ENCODE measurements around the gene MAD1L1.

The MAD1L1 gene

DNA sequence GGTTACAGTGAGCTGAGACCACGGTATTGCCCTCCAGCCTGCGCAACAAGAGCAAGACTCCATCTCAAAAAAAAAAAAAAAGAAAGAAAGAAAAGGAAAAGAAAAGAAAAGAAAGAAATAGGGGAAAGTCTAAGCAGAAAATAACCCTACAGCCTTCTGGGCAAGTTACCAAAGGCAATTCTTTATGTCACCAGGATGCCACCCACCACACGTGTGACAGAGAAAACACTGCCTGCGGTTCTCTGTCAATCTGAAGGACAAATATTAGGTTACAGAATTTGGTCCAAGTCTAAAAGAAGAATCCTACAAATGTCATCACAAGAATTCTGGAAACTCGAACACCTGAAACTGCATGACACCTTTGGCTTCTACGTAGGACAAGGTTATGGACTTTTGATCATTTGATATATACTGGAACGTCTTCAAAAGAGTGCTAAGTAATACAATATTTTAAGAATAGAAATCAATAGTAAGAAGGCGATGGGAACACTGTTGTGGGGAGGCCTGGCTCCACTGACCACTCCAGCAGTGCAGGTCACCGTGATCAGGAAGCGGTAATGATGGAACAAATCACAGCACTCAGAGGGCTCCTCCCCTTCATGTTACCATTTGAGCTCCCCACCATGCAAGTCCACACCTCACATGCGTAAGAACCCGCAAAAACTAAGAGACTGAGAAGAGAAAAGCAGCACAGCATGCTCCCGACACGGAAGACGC lies 75.8 kb downstream of the MAD1L1 start:
- DNase-seq (ENCODE audit: low spot score): no peak

DNA sequence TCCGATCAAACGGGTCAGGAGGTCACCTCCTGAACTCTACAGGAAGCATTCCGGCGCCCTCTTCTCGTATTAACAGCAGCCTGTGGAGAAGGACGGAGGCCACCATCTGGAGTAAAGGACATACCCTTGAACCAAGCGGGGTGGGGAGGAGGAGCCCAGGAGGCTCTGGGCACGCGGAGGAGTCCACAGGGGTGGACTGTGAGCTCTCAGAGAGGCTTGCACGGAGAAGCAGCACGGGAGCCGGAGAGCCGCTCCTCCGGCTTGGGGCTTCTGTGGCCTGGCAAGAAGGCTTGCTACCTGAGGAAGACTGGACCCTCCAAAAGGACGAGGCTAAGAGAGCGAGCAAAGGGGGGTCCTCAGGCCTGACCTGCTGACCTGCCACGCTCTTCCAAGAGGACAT lies 77.9 kb downstream of the MAD1L1 start:
- DNase-seq (ENCODE audit: low spot score): no peak

DNA sequence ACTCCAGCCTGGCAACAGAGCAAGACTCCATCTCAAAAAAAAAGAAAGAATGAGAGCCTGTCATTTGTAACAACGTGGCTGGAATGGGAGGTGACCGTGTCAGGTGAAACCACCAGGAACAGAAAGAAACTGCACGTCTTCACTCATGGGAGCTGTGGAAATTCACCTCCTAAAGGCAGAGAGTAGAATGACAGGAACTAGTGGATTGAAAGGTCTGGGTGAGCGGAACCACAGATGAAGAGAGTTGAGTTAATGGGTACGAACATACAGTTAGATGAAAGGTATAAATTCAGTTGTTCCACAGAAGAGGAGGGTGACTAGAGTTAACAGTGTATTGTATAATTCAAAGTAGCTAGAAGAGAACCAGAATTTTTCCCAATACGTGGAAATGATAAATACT lies 78.6 kb downstream of the MAD1L1 start:
- no peak for DNase-seq (ENCODE audit: low spot score)

DNA sequence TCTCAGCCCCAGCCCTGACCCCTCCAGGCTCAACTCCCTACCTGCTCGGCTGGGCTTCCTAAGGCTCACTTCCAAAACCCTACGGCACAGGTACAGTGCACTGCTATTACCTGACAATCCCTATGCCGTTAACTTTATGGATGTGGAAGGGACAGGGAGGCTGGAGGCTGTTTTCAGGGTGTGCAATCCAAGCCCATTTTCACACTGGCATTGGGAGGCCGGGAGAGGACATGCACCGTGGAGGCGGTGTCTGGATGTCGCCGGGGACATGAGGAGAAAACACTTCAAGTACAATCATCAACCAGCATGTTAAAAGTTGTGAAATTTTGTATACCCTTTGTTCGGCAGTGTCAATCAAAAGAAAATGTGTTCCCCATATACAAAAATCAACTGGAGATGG lies 80.1 kb downstream of the MAD1L1 start:
- no peak for DNase-seq (ENCODE audit: low spot score)

DNA sequence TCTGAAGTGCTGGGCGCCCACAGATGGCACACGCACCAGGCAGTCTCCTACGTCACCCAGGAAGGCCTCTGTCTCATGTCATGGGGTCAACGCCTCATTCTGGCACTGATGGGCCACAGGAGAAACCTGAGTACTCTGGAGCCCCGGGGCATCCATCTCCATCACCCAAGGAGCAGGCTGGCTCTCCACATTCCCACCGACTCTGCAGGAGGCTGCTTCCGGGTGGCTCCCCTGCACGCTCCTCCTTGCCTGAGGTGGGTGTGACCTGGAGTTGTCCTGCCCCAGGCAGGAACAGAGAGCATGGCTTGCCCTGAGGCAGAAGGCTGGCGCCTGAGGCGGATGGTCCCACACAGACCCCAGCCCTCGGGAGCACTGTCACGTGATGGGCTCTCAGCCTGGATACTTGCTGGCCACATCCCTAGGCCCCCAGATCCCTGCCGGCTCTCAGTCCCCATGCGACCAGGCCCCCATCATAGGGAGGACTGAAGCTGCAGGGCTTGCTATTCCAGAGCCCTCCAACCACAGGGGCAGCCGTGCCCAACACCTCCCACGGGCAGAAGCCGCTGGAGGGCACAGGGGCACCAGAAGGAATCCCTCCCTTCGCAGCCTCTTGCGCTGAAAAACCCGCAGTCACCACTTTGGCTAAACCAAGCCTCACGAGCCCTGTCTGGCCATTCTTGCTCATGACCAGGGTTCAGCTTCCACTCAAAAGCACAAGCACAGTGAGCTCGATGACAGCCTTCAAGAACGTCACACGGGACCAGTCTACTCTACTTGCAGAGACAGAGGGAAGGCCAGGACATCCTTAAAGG lies 80.7 kb downstream of the MAD1L1 start:
- DNase-seq (ENCODE audit: low spot score): no peak

DNA sequence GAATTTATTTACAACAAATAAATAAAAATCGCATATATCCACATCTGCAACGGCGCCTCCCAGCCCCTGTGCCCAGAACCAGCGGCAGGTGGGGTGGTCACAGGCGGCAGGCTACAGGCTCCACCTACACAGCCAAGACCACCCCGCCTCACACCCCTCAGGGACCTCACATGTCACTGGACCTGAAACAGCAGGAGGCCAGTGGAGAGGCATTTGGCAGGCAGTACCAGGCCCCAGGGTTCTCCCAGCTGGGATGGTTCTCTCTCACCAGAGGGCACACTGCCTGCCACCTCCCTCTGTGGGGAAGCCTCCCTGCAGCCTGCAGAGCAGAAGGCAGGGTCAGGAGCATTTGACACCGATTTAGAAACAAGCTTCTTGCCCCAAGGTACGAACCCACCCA lies 81.5 kb downstream of the MAD1L1 start:
- peak; percentile 57 for DNase-seq (ENCODE audit: low spot score)

DNA sequence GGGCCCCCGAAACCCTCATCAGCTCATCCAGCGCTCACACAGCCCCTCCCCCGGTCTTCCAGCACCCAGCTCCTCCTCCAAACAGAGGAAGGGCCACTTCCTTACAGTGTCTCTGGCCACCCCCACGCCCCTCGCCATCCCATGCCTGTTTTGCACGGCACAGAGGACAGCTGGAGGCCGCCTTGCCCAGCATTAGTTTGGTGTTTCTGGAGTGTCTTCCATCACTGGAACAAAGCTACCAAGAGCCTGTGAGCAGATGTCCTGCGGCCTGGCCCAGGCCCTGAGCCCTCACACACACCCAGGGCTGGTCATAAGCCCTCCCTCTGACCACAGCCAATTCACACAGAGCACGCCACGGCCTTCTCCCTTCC lies 82.3 kb downstream of the MAD1L1 start:
- no peak for DNase-seq (ENCODE audit: low spot score)

DNA sequence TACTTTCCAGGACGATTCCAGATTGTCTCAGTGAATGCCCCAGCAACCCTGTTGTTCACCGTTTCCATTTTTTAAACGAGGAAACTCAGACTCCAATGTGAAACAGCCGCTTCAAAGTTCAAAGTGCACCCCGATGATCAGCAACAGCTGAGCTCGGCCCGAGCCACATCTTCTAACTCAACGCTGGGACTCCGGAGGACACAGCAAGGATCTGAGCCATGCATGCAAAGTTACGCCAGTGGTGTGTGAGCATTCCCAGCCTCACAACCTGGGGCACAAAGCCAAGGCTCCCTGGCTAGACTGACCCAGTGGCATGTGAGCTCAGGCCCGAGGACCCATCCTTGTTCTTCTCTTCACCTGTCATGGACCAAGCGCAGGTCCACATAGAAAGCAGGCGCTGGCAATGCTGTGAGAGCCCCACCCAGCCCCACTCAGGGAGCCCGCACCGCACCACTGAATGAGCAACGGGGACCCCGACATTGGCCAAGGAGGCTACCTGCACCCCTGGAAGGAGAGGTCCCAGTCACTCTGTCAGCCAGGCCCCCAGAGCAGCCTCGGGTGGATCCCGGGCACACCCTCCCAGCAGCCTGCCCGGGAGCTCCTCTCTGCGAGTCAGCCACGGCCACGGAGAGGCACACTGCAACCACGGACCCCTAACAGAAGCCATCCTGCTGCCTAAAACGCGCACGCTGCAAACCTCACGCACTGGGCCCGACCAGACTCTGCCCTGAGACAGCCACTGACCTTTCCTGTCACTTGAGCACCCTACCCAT lies 82.9 kb downstream of the MAD1L1 start:
- DNase-seq (ENCODE audit: low spot score): no peak

DNA sequence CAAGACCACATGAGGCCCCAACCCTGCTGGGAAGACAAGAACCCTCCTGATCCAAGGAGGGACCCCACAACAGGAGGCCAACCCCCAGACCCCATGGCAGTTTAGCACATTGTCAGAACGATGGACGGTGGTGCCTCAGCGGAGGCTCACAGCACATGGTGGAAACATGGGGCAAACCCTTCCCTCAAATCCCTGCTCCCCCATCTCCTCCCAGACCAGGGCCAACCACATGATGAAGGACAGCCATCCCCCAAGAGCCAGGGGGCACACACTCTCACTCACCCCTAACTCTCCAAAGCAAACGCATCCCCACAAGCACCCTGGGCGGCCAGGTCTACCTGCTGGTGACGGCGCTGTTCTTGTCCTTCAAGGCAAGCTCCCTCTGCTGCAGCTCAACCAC lies 83.9 kb downstream of the MAD1L1 start:
- DNase-seq (ENCODE audit: low spot score): no peak

DNA sequence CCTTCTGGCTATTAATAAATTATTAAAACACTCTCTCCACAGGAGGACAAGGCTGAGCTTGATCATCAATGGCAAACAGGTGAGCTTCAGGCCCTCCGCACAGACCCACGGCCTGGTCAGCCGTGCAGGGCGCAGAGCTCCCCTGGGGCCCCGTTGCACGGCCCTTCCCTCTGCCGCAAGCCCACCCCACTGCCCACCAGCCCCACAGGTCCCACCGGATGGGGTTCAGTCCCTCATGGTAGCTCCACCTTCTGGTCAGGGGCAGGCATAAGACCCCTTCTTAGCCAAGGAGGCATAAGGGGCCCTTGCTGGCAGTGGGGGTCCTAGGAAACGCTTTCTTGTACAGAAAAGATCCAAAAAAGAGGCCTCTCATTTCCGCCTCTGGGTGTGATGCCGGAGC lies 84.6 kb downstream of the MAD1L1 start:
- no peak for DNase-seq (ENCODE audit: low spot score)

DNA sequence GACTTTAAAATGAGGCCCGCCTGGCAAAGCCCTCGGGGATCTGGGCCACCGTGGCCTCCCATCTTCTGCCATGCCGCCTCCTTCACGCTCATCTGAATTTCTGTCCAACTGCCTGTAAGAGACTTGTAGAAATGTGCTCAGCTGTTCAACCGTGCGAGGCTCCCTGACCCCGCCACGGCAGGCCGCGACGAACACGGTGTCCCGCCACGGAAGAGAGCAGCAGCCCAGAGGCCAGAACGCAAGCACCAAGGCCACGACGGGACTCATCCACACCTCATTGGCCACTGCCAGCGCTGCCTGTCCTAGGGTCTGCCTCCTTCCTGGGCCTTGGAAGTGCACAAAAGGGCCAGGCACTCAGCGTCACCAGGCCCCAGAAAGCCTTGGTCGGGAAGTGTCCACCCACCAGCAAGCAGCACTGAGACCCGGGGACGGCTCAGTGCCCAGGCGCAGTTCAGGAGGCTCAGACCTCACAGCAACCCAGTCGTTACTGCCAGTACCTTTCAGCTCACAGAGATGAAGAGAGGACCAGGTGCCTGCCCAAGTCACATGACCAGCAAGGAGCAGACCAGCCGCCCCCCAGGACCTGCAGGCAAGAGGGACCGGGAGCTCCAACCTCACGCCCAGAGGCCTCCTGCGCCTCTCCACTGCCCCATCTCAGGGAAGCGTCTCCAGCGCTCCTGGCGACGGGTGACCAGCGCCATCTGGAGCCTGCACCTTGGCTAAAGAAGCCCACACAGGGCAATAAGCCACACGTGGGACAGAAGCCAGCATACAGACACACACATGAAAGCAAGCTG lies 85.9 kb downstream of the MAD1L1 start:
- DNase-seq (ENCODE audit: low spot score): no peak

DNA sequence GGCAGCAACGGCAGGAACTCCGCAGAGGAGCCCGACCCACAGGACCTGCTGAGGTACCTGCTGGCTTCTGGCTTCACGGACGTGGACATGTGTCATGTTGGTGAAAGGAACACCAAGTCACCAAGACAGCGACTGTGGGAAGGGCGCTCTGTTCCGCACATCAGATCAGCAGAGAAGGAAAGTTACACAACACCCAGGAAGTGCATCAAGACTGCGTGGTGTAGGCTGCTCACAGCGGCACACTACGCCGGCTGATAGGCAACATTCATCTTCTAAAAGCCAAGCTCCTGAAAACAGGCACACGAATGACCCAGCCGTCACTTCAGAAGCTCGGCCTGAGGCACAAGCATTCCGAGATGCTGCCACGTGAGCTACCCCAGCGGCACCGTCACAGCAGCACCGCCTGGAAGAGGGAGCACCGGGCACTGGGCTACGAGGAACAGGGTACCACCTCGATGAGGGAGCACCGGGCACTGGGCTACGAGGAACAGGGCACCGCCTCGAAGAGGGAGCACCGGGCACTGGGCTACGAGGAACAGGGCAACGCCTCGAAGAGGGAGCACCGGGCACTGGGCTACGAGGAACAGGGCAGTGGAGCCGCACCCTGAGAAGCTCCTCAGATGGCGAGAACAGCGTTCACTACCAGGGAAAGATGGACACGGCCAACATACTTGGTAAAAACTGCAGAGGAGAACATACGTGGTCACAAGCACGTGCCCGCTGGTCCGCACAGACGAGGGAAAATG lies 86.7 kb downstream of the MAD1L1 start:
- no peak for DNase-seq (ENCODE audit: low spot score)

DNA sequence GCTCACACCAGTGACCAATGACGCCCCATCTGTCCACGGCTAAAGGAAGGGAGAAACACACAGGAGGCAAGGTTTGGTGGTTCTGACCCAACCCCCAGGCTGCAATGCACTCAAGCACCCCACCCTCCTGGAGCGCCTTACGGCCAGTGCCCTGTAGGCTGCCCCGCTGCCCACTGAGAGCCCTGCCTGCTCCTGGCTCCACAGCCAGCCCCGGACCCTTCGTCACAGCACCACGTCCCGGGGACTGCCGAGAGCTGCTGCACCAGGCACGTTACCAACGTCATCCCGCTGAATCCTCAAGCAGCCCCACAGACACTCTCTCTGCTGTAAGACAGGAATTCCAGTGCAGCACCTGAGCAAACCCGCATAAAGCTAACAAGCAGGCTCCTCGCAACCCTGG lies 87.8 kb downstream of the MAD1L1 start:
- DNase-seq (ENCODE audit: low spot score): no peak

DNA sequence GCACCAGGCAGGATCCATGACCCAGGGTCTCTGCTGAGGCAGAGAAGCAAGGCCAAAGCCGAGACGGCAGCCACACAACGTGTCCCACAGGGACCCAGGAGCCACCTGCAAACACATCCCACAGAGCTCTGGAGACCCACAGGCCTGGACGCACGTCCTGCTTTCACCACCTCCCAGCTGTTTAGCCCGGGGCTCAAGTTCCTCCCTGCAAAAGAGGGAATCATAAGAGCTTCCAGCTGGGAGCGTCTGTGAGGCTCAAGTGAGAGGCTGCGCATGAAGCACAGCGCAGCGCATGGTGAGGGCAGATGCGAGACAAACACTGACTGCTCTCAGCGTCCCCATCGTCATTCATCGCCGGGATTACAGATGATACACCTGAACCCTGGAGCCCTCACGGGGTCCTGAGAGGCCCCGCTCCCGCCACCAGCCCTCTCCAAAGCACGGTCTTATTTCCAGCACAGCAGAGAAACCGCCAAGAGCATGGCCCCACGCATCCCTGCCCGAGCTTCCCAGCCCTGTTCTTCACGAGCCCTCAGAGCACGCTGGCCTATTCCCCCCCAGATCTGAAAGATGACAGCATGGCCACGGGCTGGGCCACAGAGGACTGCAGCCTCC lies 88.7 kb downstream of the MAD1L1 start:
- no peak for DNase-seq (ENCODE audit: low spot score)

DNA sequence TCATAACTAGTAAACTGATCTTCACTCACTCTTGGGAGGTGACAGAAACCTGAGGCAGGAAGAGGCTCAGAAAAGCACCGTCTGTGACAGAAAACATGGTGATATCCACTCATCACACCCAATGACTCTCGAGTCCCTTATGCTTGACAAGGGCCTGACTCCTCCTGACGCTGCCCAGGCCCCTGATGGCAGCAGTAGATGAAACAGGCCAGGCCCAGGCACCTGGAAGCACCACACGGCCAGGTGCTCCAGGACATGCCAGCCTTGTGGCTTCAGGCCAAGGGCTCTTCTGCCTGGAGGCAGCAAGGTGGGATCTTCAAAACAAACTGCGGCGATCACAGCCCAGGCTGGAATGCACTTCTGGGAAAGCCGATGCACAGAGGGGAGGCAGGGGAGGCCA lies 89.3 kb downstream of the MAD1L1 start:
- DNase-seq (ENCODE audit: low spot score): no peak

DNA sequence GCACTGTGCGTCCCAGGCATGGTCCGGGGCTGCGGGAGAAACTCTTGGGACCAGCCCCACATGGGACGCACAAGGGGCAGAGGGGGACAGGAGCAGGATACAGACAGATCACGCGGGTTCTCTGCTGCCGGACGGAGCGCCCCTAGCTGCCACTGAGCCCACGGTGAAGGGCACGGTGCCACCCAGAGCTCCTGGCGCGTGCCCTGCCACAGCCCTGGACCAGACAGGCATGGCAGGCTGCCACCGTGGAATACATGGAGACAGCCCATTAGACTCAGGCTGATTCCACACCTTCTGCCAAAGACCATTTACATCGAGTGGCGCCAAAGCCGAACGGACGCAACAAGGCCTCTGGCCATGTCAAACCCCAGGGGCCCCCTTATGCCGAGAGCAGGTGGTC lies 90.4 kb downstream of the MAD1L1 start:
- no peak for DNase-seq (ENCODE audit: low spot score)

DNA sequence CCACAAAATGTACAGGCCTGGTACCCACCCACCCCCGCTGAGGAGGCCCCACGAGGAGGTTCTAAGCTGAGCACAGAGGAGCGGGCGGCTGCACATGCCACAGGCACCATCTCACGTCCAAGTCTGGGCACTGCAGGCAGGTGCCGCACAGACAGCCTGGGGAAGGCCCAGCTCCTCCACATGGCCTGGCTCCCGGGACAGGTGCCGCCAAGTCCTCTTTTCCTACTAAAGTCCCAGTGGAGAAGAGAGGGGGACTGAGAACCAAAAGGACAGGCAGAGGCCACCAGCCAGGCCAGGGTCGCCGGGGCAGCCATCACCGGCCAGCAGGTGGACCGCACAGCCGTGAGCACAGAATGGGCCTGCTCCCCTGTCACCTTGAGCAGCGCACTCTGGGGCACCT lies 91.1 kb downstream of the MAD1L1 start:
- DNase-seq (ENCODE audit: low spot score): peak; percentile 59

DNA sequence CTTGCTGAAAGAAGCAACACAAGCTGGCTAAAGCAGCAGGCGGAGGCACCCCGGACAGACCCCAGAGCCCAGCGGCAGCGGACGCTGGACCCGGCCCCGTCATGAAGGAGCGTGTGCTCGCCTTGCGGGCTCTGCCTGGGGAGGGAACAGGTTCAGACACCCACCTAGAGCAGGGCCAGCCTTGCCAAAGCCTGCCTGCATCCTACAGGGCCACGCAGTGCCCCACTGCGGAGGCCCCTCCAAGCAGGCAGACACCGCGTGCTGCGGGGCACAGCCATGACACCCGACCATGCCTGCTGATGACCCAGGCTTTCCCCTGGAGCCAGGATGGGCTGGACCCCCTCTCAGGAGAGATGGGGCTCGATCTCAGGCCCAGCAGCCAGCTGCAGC lies 91.7 kb downstream of the MAD1L1 start:
- no peak for DNase-seq (ENCODE audit: low spot score)

DNA sequence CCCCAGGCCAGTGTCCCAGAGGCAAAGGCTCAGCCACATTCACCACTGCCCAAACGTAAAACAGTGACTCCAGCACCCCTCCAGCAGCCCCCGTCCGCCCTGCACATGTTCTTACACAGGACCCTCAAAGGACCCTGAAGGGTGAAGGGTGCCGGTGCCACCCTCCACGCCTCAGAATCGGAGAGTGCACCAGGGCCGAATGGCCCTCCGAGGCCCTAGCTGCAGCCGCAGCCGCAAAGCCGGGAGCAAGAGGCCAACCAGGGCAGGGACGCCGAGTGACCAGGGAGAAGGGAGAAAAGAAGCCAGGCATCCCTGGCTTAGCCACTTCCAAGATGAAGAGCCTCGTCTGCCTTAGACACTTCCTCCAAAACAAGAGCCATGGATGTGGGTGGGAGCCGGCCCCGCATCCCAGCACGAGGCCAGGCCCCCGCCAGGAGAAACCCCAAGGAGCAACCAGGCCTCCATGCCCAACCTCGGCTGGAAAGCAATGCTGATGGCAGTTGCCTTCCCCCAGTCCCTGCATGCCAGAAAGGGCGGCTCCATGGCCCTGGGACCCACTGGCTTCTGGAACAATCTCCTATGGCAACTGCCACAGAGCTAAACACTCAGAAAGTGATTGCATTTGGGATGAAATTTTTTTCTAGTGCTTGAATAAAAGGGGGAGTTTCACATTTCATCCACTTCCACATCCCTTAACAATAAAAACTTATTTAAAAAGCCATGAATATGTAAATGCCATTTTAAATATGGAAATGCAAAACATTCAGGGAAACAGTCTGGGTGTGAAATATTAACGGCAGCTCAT lies 92.3 kb downstream of the MAD1L1 start:
- no peak for DNase-seq (ENCODE audit: low spot score)

DNA sequence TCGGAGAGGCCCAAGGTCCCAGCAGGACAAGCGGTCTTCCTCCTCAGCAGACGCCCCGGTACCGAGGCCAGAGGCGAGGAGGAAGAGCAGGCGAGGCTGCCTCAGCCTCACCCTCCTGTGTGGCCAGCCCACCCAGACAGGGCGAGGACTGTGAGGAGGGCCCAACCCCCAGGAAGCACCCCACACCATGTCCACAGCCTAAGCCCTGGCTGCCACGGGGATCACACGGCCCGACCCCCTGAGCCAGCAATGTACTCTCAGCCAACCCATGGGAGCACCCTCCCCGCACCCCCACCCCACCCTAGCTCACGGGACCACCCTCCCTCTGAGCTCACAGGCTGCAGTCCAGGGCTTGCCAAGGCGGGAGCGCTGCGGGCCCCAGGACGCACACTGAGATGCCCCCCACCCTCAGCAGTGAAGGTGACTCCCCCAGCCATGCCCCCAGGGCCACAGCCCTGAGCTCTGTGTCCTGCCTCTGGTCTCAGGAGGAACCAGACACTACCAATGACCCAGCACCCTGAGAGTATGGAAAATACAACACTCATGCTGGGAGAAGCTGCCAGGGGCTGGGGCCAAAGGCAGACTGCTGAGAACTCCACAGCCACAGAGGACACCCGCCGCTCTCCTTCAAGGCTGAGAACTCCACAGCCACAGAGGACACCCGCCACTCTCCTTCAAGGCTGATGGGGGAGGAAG lies 93.6 kb downstream of the MAD1L1 start:
- no peak for DNase-seq (ENCODE audit: low spot score)
